GM11168 (cell line): ENCODE data around the gene MYLK.

Source experiments
- in situ Hi-C: fragments of 300-500 bp; cut with MboI; formaldehyde crosslinking; loops from one replicate; pipeline ENCODE4 v1.12.0; 2022; ENCODE audit warnings: low sequenced_read_pairs; ENCODE audit not compliant: unreplicated experiment

Gene MYLK

GRCh38 chr3:123834631-123835030 lies 49.5 kb downstream of the MYLK start:
- in situ Hi-C loops: no loop called here

GRCh38 chr3:123833398-123833785 lies 50.7 kb downstream of the MYLK start:
- in situ Hi-C loops: no loop called here

DNA sequence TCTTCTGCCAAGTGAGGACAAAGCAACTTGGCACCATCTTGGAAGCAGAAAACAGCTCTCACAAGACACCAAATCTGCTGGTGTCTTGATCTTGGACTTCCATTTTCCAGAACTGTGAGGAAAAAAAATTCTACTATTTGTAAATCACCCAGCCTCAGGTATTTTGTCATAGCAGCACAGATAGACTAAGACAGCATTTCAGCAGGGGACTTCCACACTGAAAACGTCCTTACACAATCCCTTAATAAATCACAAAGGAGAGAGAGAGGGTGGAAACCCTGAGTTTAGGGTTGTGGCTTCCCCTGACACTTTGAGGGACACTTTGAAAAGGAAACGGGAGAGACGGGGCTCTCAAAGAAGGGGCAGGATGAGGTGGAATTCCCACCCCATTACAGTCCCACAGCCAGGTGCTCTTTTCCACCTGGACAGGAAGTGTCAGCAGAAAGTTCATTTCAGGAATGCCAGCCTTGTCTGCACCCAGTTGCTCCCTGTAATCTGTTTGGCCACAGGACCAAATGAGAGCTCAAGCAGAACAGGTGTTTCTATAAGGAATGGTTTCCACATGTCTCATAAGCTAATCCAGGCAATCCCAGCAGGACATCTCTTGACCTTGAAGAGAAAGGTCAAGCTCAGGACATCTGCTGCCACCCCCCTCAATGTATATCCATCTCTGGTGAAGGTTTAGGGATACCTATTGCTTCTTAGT lies 51.3 kb downstream of the MYLK start:
- in situ Hi-C loops: no loop called here

GRCh38 chr3:123831420-123831819 lies 52.7 kb downstream of the MYLK start:
- in situ Hi-C loops: no loop called here

- in situ Hi-C loops: no loop called here
These were observed 62.2 kb downstream of the MYLK start for GRCh38 chr3:123821920-123822319.

DNA sequence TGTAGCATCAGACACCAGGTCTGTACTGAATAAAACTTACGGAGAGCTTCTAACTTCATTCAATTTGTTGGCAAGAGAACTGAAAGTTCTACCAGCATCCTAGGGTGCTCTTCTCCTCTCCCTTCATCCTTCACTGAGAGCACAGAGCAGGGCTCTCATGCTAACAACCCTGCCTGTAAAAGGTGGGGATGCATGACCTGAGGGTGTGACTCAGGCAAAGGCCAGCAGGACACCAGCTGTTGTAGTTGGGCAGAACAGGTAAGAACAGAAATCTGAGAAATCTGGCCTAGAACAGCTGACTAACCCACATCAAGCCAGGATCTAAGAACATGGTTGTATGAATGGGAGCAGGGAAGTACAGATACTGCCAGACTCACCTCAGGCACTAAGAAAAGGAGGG lies 64.2 kb downstream of the MYLK start:
- in situ Hi-C loops: no loop called here

- in situ Hi-C loops: no loop called here
These were observed 65.2 kb downstream of the MYLK start for GRCh38 chr3:123818921-123819429.

- in situ Hi-C loops: no loop called here
These were observed 65.7 kb downstream of the MYLK start for GRCh38 chr3:123818324-123818920.

DNA sequence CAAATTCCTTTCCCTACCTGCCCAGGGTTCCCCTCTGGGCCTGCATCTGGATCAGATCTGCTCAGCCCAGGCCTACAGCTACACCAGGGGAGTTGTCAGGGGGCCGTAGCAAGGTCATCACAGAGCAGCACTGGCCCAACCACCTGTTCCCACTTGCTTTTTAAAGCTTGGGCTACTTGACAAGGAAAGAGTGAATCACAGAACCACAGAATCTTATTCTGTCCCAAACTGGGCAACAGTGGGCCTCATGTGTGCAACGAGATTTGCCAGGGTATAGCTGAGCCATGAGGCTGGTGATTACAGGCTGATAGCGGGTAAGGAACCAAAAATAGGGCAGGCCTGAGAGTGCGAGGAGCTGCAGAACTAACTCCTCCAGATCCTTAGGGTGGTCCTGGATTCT lies 66.7 kb downstream of the MYLK start:
- in situ Hi-C loops: no loop called here

- in situ Hi-C loops: no loop called here
These were observed 67.4 kb downstream of the MYLK start for GRCh38 chr3:123816673-123817207.

GRCh38 chr3:123815981-123816380 lies 68.2 kb downstream of the MYLK start:
- in situ Hi-C loops: no loop called here

GRCh38 chr3:123813876-123814275 lies 70.3 kb downstream of the MYLK start:
- in situ Hi-C loops: no loop called here

DNA sequence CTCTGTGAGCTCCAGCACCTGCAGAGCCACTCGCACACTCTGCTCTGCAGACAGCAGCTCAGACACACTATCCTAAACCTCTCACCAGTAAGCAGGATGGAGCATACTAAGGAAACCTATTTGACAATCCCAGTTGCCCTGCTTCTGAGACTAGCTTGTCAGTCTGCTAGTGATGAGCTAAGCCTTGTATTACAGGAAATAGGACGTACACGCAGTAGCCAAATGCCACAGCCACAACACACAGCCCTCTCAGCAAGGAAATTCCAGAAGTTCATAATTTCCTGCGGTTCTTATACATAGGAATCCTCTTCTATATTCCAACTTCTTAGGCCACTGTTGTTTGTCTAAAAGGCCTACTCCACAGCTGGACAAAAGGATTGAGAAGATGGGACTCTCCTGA lies 74.5 kb downstream of the MYLK start:
- in situ Hi-C loops: no loop called here

GRCh38 chr3:123808812-123809211 lies 75.3 kb downstream of the MYLK start:
- in situ Hi-C loops: no loop called here

GRCh38 chr3:123807820-123808219 lies 76.3 kb downstream of the MYLK start:
- in situ Hi-C loops: no loop called here

DNA sequence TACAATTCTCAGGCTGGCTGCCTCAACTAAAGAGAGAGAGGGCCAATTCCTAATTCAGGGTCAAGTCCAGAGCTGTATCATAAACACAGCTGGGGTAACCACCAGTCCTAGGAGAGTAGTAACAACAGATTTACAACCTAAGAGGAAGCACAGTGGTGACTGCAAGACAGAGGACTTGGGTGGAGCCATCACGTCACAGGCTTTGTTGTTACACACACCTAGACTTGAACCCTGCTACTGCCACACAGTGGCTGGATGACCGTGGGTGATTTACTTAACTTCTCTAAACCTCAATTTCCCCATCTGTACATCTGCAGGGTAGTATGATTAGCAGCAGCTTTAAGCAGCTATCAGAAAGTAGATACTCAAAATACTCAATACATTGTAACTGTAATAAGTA lies 78.6 kb downstream of the MYLK start:
- in situ Hi-C loops: no loop called here

- in situ Hi-C loops: no loop called here
These were observed 79.0 kb downstream of the MYLK start for GRCh38 chr3:123805101-123805500.

DNA sequence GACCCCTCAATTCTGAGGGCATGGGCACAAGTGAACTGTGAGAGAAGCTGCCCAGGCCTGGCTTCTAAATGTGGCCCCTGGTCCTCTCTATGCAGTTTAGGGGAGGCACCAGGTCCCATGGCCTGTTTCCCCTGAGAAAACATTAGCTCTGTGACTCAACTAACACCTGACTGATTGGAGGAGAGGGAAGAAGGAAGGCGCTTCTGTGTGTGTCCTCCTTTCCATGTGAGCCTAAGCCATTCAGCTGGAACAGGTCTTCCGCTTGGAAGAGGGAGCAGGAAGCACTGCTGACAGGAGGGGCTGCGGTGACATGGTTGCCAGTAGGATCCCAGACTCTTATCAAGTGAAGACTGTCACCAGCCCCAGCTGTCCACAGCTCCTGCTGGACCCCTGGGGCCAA lies 79.5 kb downstream of the MYLK start:
- in situ Hi-C loops: no loop called here

DNA sequence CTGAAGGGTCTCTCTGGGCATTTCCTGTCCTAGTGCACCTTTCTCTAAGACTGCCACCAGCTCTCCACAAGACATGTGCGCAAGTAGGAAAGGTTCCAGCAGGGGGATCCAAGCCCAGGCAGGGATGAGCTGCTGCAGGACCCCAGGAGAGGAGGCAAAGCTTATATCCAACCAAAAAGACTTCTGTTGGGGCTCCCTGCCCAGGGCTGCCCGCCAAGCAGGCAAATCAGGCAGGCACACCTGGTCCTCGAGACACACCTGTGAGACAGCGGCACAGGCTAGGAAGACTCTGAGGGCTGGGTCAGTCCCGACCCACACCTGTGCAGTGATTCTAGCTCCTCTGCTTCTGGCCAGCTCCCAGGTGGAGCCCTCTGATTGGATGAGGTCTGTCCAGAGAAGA lies 80.6 kb downstream of the MYLK start:
- in situ Hi-C loops: no loop called here

- in situ Hi-C loops: no loop called here
These were observed 82.0 kb downstream of the MYLK start for GRCh38 chr3:123802007-123802625.

DNA sequence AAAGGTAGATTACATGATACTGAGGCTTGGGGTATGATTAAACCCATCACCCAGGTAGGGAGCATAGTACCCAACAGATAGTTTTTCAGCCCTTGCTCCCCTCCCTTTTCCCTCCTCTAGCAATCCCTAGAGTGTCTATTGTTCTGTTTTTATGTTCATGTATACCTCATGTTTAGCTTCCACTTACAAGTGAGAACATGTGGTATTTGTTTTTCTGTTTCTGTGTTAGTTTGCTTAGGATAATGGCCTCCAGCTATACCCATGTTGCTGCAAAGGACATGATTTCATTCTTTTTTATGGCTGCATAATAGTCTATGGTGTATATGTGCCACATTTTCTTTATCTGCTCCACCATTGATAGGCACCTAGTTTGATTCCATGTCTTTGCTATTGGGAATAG lies 82.7 kb downstream of the MYLK start:
- in situ Hi-C loops: no loop called here

GRCh38 chr3:123800362-123800682 lies 83.8 kb downstream of the MYLK start:
- in situ Hi-C loops: no loop called here
